K562 (cell line): ENCODE measurements around the gene SPECC1L. TPM values are rescaled to one million over a fixed set of nuclear protein-coding genes. Genes with fewer than 3 reads are reported as not detected.

Experiments used
- ATAC-seq: fragments of 200-7000 bp; cut with Tn5 transposase; 3 replicates; pipeline ENCODE4 v1.9.1; 2020; ENCODE audit warnings: moderate library complexity
- BruUV-seq: library from RNA; stranded (reverse); fragments of 400-500 nt; replicated peaks from 2 replicates; lab custom pipeline; 2021; lab: Mats Ljungman, UMichigan
- CTCF ChIA-PET: fragments of 300-600 bp; formaldehyde crosslinking; extraction: SDS; loops from one replicate; lab custom pipeline; 2021; ENCODE audit warnings: low intra/inter-chr PET ratio; lab: Yijun Ruan, JAX
- POLR2A ChIA-PET: fragments of 300-600, 350-650 bp; sonication (Branson Sonifier 250); formaldehyde crosslinking; extraction: SDS; loops from one replicate; lab custom pipeline; 2021; ENCODE audit warnings: antibody characterized with exemption, inconsistent platforms; lab: Yijun Ruan, JAX
- DNase-seq, 4 experiments: peaks; one replicate each; pipeline versions ENCODE4 v3.0.0 to v3.0.0-alpha.2; 2011 to 2018; ENCODE audit warnings: low spot score in 3 of 4, mixed read lengths in 3 of 4; ENCODE audit errors: extremely low read depth in 1 of 4
- FAIRE-seq: peaks from 2 replicates; lab custom pipeline; 2011; peaks lifted over from hg19 to GRCh38; lab: Jason Lieb, UNC
- H2AFZ ChIP-seq: 2 replicates; pipeline ENCODE4 v1.6.0; 2011; ENCODE audit warnings: low read depth, low read length, control low read depth, inconsistent platforms
- H3K27ac ChIP-seq: fragments of 200-600 bp; 3 replicates; pipeline ENCODE4 v1.8.0; 2011; ENCODE audit warnings: low read depth, mild to moderate bottlenecking, control low read depth, inconsistent platforms, low read length, moderate library complexity, mixed read lengths; ENCODE audit errors: extremely low read depth
- H3K27me3 ChIP-seq, 2 experiments: fragments of 300-600 bp in 1 of 2; 2 replicates in 1 of 2; 3 replicates in 1 of 2; pipeline versions ENCODE4 v1.6.0 to v1.8.0; 2011; ENCODE audit warnings: inconsistent platforms in 2 of 2, low read length in 2 of 2, mild to moderate bottlenecking in 1 of 2, mixed read lengths in 1 of 2, moderate library complexity in 1 of 2; ENCODE audit not compliant: control insufficient read depth in 2 of 2, insufficient read depth in 2 of 2
- H3K36me3 ChIP-seq: fragments of 300-600 bp; 3 replicates; pipeline ENCODE4 v1.8.0; 2011; ENCODE audit warnings: mild to moderate bottlenecking, low read length, inconsistent platforms; ENCODE audit not compliant: control insufficient read depth, insufficient read depth
- H3K4me1 ChIP-seq, 2 experiments: fragments of 200-600 bp in 1 of 2; replicated peaks in 1 of 2; 2 replicates in 1 of 2; 3 replicates in 1 of 2; pipeline versions ENCODE4 v1.5.1 to v1.8.0; 2011; ENCODE audit warnings: inconsistent platforms in 2 of 2, low read length in 2 of 2, mild to moderate bottlenecking in 1 of 2, mixed read lengths in 1 of 2, moderate library complexity in 1 of 2; ENCODE audit not compliant: control insufficient read depth in 2 of 2, insufficient read depth in 2 of 2
- H3K4me2 ChIP-seq: 2 replicates; pipeline ENCODE4 v1.6.1; 2011; ENCODE audit warnings: low read length, control low read depth, inconsistent platforms, mixed read lengths; ENCODE audit not compliant: insufficient read depth
- H3K4me3 ChIP-seq: fragments of 200-600 bp; sonication (generic), shearing (Covaris generic); 2 replicates; pipeline ENCODE4 v1.5.1; 2016; ENCODE audit warnings: control low read depth, inconsistent platforms
- H3K79me2 ChIP-seq: fragments of 200-600 bp; 3 replicates; pipeline ENCODE4 v1.8.0; 2011; ENCODE audit warnings: low read length, inconsistent platforms; ENCODE audit not compliant: control insufficient read depth, insufficient read depth
- H3K9ac ChIP-seq, 2 experiments: 2 replicates each; pipeline versions ENCODE4 v1.6.0 to v1.6.1; 2011; ENCODE audit warnings: low read depth in 2 of 2, low read length in 2 of 2, control low read depth in 1 of 2, inconsistent platforms in 1 of 2, mild to moderate bottlenecking in 1 of 2, mixed read lengths in 1 of 2; ENCODE audit not compliant: insufficient read depth in 1 of 2
- H3K9me1 ChIP-seq: one replicate; pipeline ENCODE4 v1.6.0; 2011; ENCODE audit warnings: inconsistent platforms, mild to moderate bottlenecking, low read length, moderate library complexity; ENCODE audit not compliant: control insufficient read depth, insufficient read depth
- H3K9me3 ChIP-seq: replicated peaks from 2 replicates; pipeline ENCODE4 v1.5.1; 2011; ENCODE audit warnings: low read depth, low read length, inconsistent platforms; ENCODE audit not compliant: control insufficient read depth, insufficient read depth
- H4K20me1 ChIP-seq: replicated peaks from 2 replicates; pipeline ENCODE4 v1.6.1; 2011; ENCODE audit warnings: low read length, inconsistent platforms, mixed read lengths; ENCODE audit not compliant: control insufficient read depth, insufficient read depth
- BCOR ChIP-seq: fragments of 450-650 bp; IDR thresholded peaks from 2 replicates; pipeline ENCODE4 v1.6.1; 2016
- BRD9 ChIP-seq: fragments of 450-650 bp; IDR thresholded peaks from 2 replicates; pipeline ENCODE4 v1.6.1; 2018; ENCODE audit warnings: low read depth; ENCODE audit not compliant: partially characterized antibody
- CBX2 ChIP-seq: fragments of 200-600 bp; sonication (generic); IDR thresholded peaks from one replicate; pipeline ENCODE4 v1.6.1; 2012; ENCODE audit warnings: mild to moderate bottlenecking, low read length, inconsistent platforms; ENCODE audit not compliant: insufficient read depth, poor library complexity, severe bottlenecking
- CHAMP1 ChIP-seq: fragments of 450-650 bp; IDR thresholded peaks from 2 replicates; pipeline ENCODE4 v1.6.1; 2016; ENCODE audit warnings: mild to moderate bottlenecking
- GTF2A2 ChIP-seq: IDR thresholded peaks from 2 replicates; pipeline ENCODE4 v1.6.1; 2016; ENCODE audit warnings: mild to moderate bottlenecking, missing genetic modification characterization, missing compliant biosample characterization
- HEY1 ChIP-seq: fragments of 250-450 bp; sonication (Bioruptor Pico); IDR thresholded peaks from 2 replicates; pipeline ENCODE4 v1.5.0; 2020; ENCODE audit warnings: mild to moderate bottlenecking, moderate library complexity, borderline replicate concordance
- HMBOX1 ChIP-seq: sonication (generic); IDR thresholded peaks from 2 replicates; pipeline ENCODE4 v1.6.1; 2016
- HNRNPK ChIP-seq: fragments of 200-400 bp; formaldehyde crosslinking; IDR thresholded peaks from one replicate; pipeline ENCODE4 v1.6.1; 2018; ENCODE audit warnings: mild to moderate bottlenecking, low read depth, low read length; ENCODE audit not compliant: poor library complexity, severe bottlenecking
- LARP7 ChIP-seq: fragments of 450-650 bp; IDR thresholded peaks from 2 replicates; pipeline ENCODE4 v1.6.1; 2016
- POLR2A ChIP-seq: fragments of 450-650 bp; conservative IDR thresholded peaks from 2 replicates; pipeline ENCODE4 v1.6.1; 2016
- PTTG1 ChIP-seq: fragments of 450-650 bp; IDR thresholded peaks from 2 replicates; pipeline ENCODE4 v1.6.1; 2016; ENCODE audit warnings: low read depth, mild to moderate bottlenecking, missing genetic modification characterization, missing compliant biosample characterization
- RNF2 ChIP-seq: sonication (generic); IDR thresholded peaks from 2 replicates; pipeline ENCODE4 v1.6.1; 2016
- SMAD1 ChIP-seq: fragments of 150-350 bp; IDR thresholded peaks from 2 replicates; pipeline ENCODE4 v1.6.1; 2014; ENCODE audit warnings: low read length, low read depth; ENCODE audit not compliant: partially characterized antibody
- ZNF655 ChIP-seq: fragments of 250-450 bp; sonication (Bioruptor Pico); IDR thresholded peaks from 2 replicates; pipeline ENCODE4 v1.5.0; 2021
- whole genome bisulfite sequencing: fragments of 100-300 bp; shearing (Covaris generic); methylation state at CpG from one replicate; pipeline ENCODE4 v1.1.6; 2016; ENCODE audit warnings: low coverage, mixed read lengths; ENCODE audit not compliant: insufficient coverage; ENCODE audit errors: missing lambda C conversion rate; 5-methylcytosine and 5-hydroxymethylcytosine counted together
- in situ Hi-C: fragments of 300-500 bp; cut with MboI; formaldehyde crosslinking; loops from 4 replicates; pipeline ENCODE4 v1.15.0; 2018; ENCODE audit warnings: inconsistent platforms, mixed read lengths
- intact Hi-C: fragments of 100-400 bp; cut with micrococcal nuclease; formaldehyde crosslinking; loops from 2 replicates; pipeline ENCODE4 v1.14.2; 2022
- polyA plus RNA-seq, 8 experiments: library from polyadenylated mRNA; depleted of rRNA in 4 of 8; stranded (reverse) in 5 of 8; unstranded in 3 of 8; fragments of >200 nt; fragmentation: Nextera tagmentation in 2 of 8; fragmentation: Illumina TruSeq in 1 of 8; extraction: Ambion mirVana in 2 of 8; extraction: Trizol in 1 of 8; gene quantifications; 2 replicates each; pipeline versions ENCODE4 v1.2.1 to v1.2.3, GENCODE V29; 2011 to 2014; ENCODE audit warnings: inconsistent platforms in 1 of 8, missing spikeins in 1 of 8
- total RNA-seq, 7 experiments: library from RNA; depleted of rRNA in 6 of 7; stranded (reverse); fragments of >200 nt in 6 of 7; fragmentation: Illumina TruSeq in 2 of 7; extraction: Trizol in 2 of 7; gene quantifications; 2 replicates each; pipeline versions ENCODE4 v1.2.1 to v1.2.3, GENCODE V29; 2011 to 2021; ENCODE audit warnings: low replicate concordance in 1 of 7

The SPECC1L gene
- total and polyA plus RNA-seq, 9 of the 15 experiments (the other 6 are each of a cell fraction or from before 2014, with no cell fraction given): 1.4 to 27.9 (median 14.5) TPM

- FAIRE-seq (no peak), DNase-seq (no peak), ATAC-seq (no peak)
- no peaks in the 10 kb centered on the region for H4K20me1 ChIP-seq
- peaks cover 0 to 5% of the 10 kb centered on the region in 2 experiments; a peak in 2 of 5 replicates for H3K4me1 ChIP-seq
- H3K9me1 ChIP-seq: no peaks in the 10 kb centered on the region
- no peaks in the 10 kb centered on the region for H3K79me2 ChIP-seq
- H3K27me3 ChIP-seq: no peaks in the 10 kb centered on the region
- H3K36me3 ChIP-seq: no peaks in the 10 kb centered on the region
- no peak for TF ChIP-seq ZNF655 (CRISPR knock-in tag)
- TF ChIP-seq SMAD1: no peak
- TF ChIP-seq POLR2A: no peak
- no peak for TF ChIP-seq BCOR
- H3K9me3 ChIP-seq: no peaks in the 10 kb centered on the region
- POLR2A ChIA-PET: no interaction called here
- in situ Hi-C loops (no loop called here), intact Hi-C loops (no loop called here)
- H3K9ac ChIP-seq: no peak overlapping the region
- no peak overlapping the region for H3K27ac ChIP-seq
- no peak overlapping the region for H2AFZ ChIP-seq
- no peak overlapping the region for H3K4me3 ChIP-seq
- H3K4me2 ChIP-seq: no peak overlapping the region
- BruUV-seq: no TSS peak
- WGBS: 56% methylated on average over 3 of the region's 14 CpGs
- CTCF ChIA-PET: no interaction called here
Observed at GRCh38 chr22:24233816-24234215, 36.8 kb upstream of the SPECC1L start.

- no peaks in the 10 kb centered on the region for H3K27me3 ChIP-seq
- H3K27ac ChIP-seq: no peak overlapping the region
- no peak for ATAC-seq
- in situ Hi-C loops (no loop called here), intact Hi-C loops (no loop called here)
- FAIRE-seq: no peak
- no peaks in the 10 kb centered on the region for H3K36me3 ChIP-seq
- H2AFZ ChIP-seq: no peak overlapping the region
- CTCF ChIA-PET: no interaction called here
- BruUV-seq: no TSS peak
- WGBS: 22% methylated on average over 2 of the region's 4 CpGs
- no peak overlapping the region for H3K4me2 ChIP-seq
- DNase-seq: no peak
- no peaks in the 10 kb centered on the region for H4K20me1 ChIP-seq
- peaks cover 0 to 5% of the 10 kb centered on the region in 2 experiments; a peak in 2 of 5 replicates for H3K4me1 ChIP-seq
- TF ChIP-seq BRD9 (no peak), CHAMP1 (no peak), HNRNPK (no peak), GTF2A2 (tag) (no peak), HMBOX1 (no peak), RNF2 (no peak), PTTG1 (tag) (no peak), HEY1 (no peak), CBX2 (no peak), LARP7 (no peak)
- H3K9me1 ChIP-seq: no peaks in the 10 kb centered on the region
- POLR2A ChIA-PET: no interaction called here
- no peaks in the 10 kb centered on the region for H3K9me3 ChIP-seq
- no peak overlapping the region for H3K4me3 ChIP-seq
- no peaks in the 10 kb centered on the region for H3K79me2 ChIP-seq
- no peak overlapping the region for H3K9ac ChIP-seq
Observed at GRCh38 chr22:24235315-24235714, 35.3 kb upstream of the SPECC1L start.
